ENCODE results near the gene AMY1C. TPM values are rescaled to one million over a fixed set of nuclear protein-coding genes. Genes with fewer than 3 reads are reported as not detected.
"Not testable (repeated sequence)": the region's sequence is repeated elsewhere in the genome, so short reads cannot be mapped to it uniquely, and the experiment has no call there.

The AMY1C gene
- total and polyA plus RNA-seq, 2 of the 8 experiments (the other 6 are each of a cell fraction or from before 2014, with no cell fraction given) = not detected

- no CpG with 5 or more reads among the region's 4 CpGs for WGBS, 2 experiments (ENCODE audit: extremely low coverage in 1 of 2, insufficient coverage in 1 of 2, insufficient read length in 1 of 2, insufficient replicate concordance in 2 of 2, low coverage in 1 of 2, low lambda C conversion rate in 2 of 2, missing lambda C conversion rate in 1 of 2)
- H3K23ac ChIP-seq (ENCODE audit: insufficient read length); H2BK12ac ChIP-seq (ENCODE audit: low read depth, low read length); CTCF ChIA-PET (ENCODE audit: partially characterized antibody); H4K20me1 ChIP-seq (replicated peaks in 1 of 2; ENCODE audit: control insufficient read depth in 1 of 2, insufficient read depth in 2 of 2, low read length in 2 of 2); POLR2A ChIA-PET (ENCODE audit: partially characterized antibody); H2BK15ac ChIP-seq (ENCODE audit: low read length); H3K4me3 ChIP-seq (ENCODE audit: extremely low read depth in 1 of 4, insufficient read depth in 2 of 4, low read depth in 3 of 4, low read length in 4 of 4); H2AFZ ChIP-seq (ENCODE audit: low read length); H3K14ac ChIP-seq (ENCODE audit: insufficient read length); H3K79me1 ChIP-seq (ENCODE audit: low read depth, low read length); H3K9ac ChIP-seq (replicated peaks in 1 of 4; ENCODE audit: extremely low read depth in 1 of 4, low read depth in 3 of 4, low read length in 3 of 4); H3K4ac ChIP-seq (replicated peaks; ENCODE audit: insufficient read length, low read depth, low read length); H3K4me2 ChIP-seq (ENCODE audit: insufficient read depth in 1 of 2, low read depth in 2 of 2, low read length in 2 of 2); H3K18ac ChIP-seq (ENCODE audit: extremely low read depth, low read length); H2AK5ac ChIP-seq (ENCODE audit: low read depth, low read length); H3K4me1 ChIP-seq (replicated peaks in 1 of 4; ENCODE audit: control insufficient read depth in 3 of 4, insufficient read depth in 4 of 4, low read length in 3 of 4); H3K9me3 ChIP-seq (ENCODE audit: insufficient read depth in 2 of 2, low read depth in 1 of 2, low read length in 1 of 2); H4K8ac ChIP-seq (ENCODE audit: extremely low read depth, insufficient read depth, low read length); H2BK5ac ChIP-seq (ENCODE audit: low read depth, low read length); H2BK20ac ChIP-seq (ENCODE audit: low read length); H4K5ac ChIP-seq (ENCODE audit: insufficient read length, low read depth, low read length); FAIRE-seq; H3K27me3 ChIP-seq (replicated peaks in 1 of 4; ENCODE audit: control insufficient read depth in 3 of 4, extremely low read depth in 1 of 4, insufficient read depth in 3 of 4, low read length in 3 of 4); H3K27ac ChIP-seq (ENCODE audit: low read depth, low read length); H3K23me2 ChIP-seq (ENCODE audit: low read depth, low read length); H2BK120ac ChIP-seq (replicated peaks; ENCODE audit: low read depth, low read length); H3K36me3 ChIP-seq (ENCODE audit: control insufficient read depth in 2 of 4, insufficient read depth in 4 of 4, low read length in 3 of 4); H3K79me2 ChIP-seq (ENCODE audit: control insufficient read depth in 1 of 2, insufficient read depth in 2 of 2, low read length in 2 of 2); DNase-seq (ENCODE audit: low read depth in 1 of 2, low spot score in 2 of 2); H4K91ac ChIP-seq (replicated peaks; ENCODE audit: insufficient read length, low read length); H3K56ac ChIP-seq (replicated peaks; ENCODE audit: insufficient read length, low read depth, low read length): not testable (repeated sequence)
Observed at GRCh38 chr1:103745040-103745439, 4.7 kb upstream of the AMY1C start.

- H3K79me2 ChIP-seq (ENCODE audit: control insufficient read depth in 1 of 2, insufficient read depth in 2 of 2, low read length in 2 of 2); H3K23me2 ChIP-seq (ENCODE audit: low read depth, low read length); H3K4me2 ChIP-seq (ENCODE audit: insufficient read depth in 1 of 2, low read depth in 2 of 2, low read length in 2 of 2); DNase-seq (ENCODE audit: low read depth in 1 of 2, low spot score in 2 of 2); H2AFZ ChIP-seq (ENCODE audit: low read length); H3K36me3 ChIP-seq (ENCODE audit: control insufficient read depth in 2 of 4, insufficient read depth in 4 of 4, low read length in 3 of 4); H3K4me1 ChIP-seq (replicated peaks in 1 of 4; ENCODE audit: control insufficient read depth in 3 of 4, insufficient read depth in 4 of 4, low read length in 3 of 4); POLR2A ChIA-PET (ENCODE audit: partially characterized antibody); H3K4me3 ChIP-seq (ENCODE audit: extremely low read depth in 1 of 4, insufficient read depth in 2 of 4, low read depth in 3 of 4, low read length in 4 of 4); H2BK5ac ChIP-seq (ENCODE audit: low read depth, low read length); H3K4ac ChIP-seq (replicated peaks; ENCODE audit: insufficient read length, low read depth, low read length); H2AK5ac ChIP-seq (ENCODE audit: low read depth, low read length); H2BK15ac ChIP-seq (ENCODE audit: low read length); H2BK120ac ChIP-seq (replicated peaks; ENCODE audit: low read depth, low read length); H3K23ac ChIP-seq (ENCODE audit: insufficient read length); CTCF ChIA-PET (ENCODE audit: partially characterized antibody); H2BK20ac ChIP-seq (ENCODE audit: low read length); H4K20me1 ChIP-seq (replicated peaks in 1 of 2; ENCODE audit: control insufficient read depth in 1 of 2, insufficient read depth in 2 of 2, low read length in 2 of 2); H3K79me1 ChIP-seq (ENCODE audit: low read depth, low read length); H4K8ac ChIP-seq (ENCODE audit: extremely low read depth, insufficient read depth, low read length); H2BK12ac ChIP-seq (ENCODE audit: low read depth, low read length); H3K9me3 ChIP-seq (ENCODE audit: insufficient read depth in 2 of 2, low read depth in 1 of 2, low read length in 1 of 2); FAIRE-seq; H3K56ac ChIP-seq (replicated peaks; ENCODE audit: insufficient read length, low read depth, low read length); H3K27ac ChIP-seq (ENCODE audit: low read depth, low read length); H3K14ac ChIP-seq (ENCODE audit: insufficient read length); H3K18ac ChIP-seq (ENCODE audit: extremely low read depth, low read length); H4K91ac ChIP-seq (replicated peaks; ENCODE audit: insufficient read length, low read length); H4K5ac ChIP-seq (ENCODE audit: insufficient read length, low read depth, low read length); H3K27me3 ChIP-seq (replicated peaks in 1 of 4; ENCODE audit: control insufficient read depth in 3 of 4, extremely low read depth in 1 of 4, insufficient read depth in 3 of 4, low read length in 3 of 4); H3K9ac ChIP-seq (replicated peaks in 1 of 4; ENCODE audit: extremely low read depth in 1 of 4, low read depth in 3 of 4, low read length in 3 of 4): not testable (repeated sequence)
- whole genome bisulfite sequencing, 2 experiments (ENCODE audit: extremely low coverage in 1 of 2, insufficient coverage in 1 of 2, insufficient read length in 1 of 2, insufficient replicate concordance in 2 of 2, low coverage in 1 of 2, low lambda C conversion rate in 2 of 2, missing lambda C conversion rate in 1 of 2) = no CpG with 5 or more reads among the region's 6 CpGs
Observed at GRCh38 chr1:103748273-103748672, 1.4 kb upstream of the AMY1C start.

Measured in H1 (cell line).